Measurements from ENCODE around the gene SLC9C1.
"Not testable (repeated sequence)": the region's sequence is repeated elsewhere in the genome, so short reads cannot be mapped to it uniquely, and the experiment has no call there.

Gene SLC9C1

DNA sequence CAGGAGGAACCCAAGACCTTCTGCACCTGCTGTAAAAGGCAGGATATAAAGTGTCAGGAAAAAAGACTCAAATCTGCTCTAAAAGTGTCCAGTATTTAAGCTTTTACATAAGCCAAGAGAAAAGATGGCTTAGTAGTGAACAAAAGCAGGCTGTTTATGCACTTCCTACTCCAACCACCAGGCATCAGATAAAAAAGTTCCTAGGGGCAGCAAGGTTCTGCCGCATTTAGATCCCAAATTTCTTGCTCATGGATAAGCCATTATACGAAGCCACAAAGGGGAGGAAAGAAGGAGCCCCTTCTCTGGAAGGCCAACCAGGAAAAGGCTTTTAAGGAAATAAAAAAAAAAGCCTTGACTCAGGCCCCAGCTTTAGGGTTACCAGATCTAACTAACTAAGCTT is 10.6 kb upstream of the SLC9C1 start:
- no peak for DNase-seq

DNA sequence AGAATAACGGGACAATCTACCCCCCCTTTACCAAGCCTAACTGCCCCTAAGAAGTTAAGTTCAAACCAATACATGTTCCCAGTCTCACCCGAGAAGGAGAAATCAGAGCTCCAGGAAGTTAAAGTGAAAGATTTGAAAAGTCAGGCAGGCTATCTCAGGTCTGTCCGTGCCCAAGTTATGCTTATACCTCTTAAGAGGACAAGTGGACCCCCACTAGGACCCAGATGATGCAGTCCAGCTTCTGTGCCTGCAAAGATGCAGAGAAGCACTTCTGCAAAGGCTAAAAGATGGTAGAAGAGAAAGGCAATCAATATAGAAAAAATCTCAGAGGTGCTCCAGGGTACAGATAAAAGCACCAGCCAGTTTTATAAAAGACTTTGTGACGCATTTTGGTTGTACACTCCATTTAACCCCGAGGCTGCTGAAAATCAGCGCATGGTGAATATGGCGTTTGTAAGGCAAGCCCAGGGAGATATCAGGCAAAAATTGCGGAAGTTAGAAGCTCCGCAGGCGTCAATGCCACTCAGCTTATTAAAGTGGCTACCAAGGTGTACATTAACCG is 9.8 kb upstream of the SLC9C1 start:
- DNase-seq = no peak

DNA sequence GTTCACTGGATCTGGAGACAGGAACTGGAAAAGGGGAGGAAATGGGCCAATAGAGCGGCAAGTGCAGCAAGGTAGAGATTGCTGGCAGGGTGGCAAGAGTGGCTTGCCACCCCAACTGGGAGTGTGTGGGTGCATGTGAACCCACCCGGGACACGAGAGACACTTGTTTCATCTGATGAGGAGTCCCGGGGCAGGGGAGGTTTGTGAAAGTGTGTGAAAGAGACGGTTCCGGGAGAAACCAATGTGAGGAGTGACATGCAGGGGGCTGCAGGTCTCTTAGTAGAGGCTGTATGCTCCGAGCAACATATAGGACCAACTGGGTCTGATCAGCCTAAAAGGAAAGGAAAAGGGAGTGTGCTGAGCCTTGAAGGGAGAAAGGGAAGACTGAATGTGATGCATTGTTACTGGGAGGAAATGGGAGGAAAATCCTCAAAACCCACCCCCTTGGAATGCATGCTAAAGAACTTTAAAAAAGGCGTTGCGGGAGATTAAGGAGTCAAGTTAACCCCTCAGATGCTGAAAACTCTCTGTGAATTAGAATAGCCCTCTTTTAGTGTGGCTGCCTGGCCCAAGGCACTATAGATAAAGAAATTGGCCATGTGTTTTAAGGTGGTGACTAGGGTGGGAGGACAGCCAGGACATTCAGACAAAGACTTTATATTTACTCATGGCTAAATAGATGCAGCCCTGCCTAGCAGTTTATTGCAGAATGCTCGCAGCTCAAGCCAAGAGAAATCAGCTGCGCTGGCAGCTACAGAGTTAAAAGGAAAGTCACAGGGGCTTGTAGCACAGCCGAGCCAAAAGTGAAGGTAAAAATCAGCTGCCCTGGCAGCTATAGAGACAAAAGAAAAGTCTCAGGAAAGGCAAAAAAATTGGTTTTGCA is 9.1 kb upstream of the SLC9C1 start:
- DNase-seq = no peak

DNA sequence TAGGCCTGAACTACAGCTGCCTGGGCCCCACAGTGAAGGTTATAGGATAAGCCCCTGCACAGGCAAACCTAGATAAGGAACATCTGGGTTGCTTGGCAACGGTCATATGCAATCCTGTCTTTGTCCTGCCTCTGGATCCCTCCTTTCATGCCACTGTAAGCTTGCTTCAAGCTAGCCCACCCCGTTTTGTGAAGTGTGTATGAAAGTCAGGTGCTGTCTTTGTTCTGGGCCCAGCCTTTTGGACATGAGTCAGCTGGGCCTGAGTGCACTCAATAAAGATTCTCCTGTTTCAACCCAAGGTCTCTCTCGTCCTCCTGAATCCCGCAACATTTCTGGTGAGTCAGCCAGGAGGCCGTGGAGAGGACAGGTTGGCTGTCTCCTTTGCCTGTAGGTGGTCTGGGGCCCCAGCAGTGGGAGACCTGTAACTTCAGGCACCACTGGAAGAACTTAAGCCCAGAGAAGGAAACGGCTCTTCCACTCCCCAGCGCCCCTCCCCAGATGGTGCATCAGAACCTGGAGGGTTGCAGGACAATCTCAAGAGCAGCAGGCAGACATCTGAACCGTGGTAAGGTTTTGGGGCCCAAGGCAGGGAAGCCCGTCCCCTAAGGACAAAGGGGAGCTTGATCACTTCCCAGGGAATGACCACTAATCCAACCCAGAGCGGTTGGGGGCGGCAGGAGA is 8.3 kb upstream of the SLC9C1 start:
- DNase-seq = no peak

DNA sequence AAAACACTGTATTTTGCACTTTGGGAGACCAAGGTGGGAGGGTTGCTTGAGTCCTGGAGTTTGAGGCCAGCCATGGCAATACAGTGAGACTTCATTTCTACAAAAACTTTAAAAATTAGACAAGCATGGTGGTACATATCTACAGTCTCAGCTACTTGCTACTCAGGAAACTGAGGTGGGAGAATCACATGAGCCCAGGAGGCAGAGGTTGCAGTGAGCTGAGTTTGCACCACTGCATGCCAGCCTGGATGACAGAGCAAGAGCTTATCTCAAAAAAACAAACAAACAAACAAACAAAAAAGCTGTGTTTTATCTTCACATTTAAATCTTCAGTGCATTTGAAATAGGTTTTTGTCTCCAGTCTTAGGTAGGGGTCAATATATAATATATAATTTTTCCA is 4.8 kb upstream of the SLC9C1 start:
- no peak for DNase-seq

DNA sequence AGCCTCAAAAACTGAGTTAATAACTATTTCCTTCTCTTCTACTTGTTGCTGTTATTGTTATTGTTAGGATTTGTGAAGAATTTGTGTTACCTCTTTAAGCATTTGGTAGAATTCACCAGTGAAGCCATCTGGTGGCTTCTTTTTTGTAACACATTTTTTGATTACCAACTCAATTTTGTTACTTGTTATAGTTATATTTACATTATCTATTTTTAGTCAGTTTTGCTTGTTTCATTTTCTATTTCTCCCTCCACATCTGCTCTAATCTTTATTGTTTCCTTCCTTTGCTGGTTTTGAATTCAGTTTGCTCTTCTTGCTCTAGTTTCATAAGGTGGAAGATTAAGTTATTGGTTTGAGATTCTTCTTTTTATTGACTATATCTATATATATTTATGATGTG is 3.7 kb upstream of the SLC9C1 start:
- DNase-seq = no peak

DNA sequence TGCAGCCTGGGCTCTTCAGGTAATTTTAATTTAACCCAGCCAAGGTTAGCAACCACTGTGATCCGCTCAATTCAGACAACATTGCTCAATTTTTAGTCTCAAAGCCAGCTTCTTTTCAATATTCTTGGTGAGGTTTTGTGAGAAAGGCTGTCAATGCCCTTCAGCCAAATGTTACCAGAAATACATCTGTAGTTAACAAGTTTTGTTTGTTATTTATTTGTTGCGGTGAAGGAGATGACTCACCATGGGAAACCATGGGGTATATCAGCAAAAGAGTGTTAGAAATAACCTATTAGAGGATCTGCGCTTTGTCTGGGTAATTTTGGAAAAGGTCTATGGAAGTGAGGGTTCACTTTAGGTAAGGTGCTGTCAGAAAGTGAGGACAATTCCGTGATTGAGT is 5.0 kb downstream of the SLC9C1 start:
- DNase-seq = no peak

DNA sequence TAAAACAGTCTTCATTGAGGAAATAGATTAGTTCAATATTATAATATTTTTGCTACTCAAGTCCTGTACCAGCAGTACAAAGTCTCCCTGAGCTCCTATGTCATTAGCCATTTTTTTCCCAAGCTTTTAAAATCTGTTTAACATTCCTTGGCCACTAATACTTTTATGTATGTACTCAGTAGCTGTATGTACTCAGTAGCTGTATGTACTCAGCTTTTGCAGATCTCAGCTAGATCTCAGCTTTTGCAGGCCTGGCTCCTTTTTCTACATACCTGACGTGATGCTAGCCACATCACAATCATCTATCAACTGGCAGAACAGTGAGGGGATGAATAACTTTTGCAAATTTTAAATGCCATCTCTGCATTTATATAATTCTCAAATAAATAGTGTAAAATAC is 13.8 kb downstream of the SLC9C1 start:
- DNase-seq = no peak

DNA sequence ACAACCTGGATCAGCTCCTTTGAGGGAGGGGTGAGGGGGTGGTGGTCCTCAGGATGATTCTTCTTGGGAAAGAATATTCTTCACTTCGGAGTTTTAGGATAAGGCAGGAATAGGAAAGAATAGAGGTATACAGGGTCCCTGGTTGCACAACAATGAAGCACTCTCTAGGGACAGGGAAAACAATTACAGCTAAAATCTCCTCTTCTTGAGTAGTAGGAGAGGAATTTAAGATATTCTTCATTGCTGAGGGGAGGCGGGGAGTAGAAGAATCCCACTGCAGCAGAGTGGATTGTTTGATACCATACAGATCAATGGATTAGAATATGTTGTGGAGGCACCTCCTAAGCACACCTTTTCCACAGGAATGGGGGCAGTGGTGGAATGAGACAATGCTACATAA is 20.5 kb downstream of the SLC9C1 start:
- DNase-seq = no peak

DNA sequence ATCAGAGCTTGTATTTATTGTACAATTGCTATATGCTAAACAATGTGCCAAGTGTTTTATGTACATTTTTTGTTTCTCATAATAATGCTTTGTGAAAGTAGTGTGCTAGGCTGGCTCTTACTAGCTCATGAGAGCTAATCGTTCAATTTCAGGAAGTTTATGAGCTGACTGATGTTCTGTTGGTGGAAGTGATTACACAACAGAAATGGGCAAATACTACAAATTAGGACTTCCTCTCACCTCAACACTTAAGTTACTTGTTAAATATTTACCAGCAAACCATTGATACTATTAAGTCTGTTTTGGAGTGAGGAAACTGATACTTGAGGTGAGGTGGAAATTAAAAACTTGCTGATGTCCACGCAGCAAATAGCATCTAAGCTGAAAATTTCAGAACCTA is 32.3 kb downstream of the SLC9C1 start:
- DNase-seq = no peak

DNA sequence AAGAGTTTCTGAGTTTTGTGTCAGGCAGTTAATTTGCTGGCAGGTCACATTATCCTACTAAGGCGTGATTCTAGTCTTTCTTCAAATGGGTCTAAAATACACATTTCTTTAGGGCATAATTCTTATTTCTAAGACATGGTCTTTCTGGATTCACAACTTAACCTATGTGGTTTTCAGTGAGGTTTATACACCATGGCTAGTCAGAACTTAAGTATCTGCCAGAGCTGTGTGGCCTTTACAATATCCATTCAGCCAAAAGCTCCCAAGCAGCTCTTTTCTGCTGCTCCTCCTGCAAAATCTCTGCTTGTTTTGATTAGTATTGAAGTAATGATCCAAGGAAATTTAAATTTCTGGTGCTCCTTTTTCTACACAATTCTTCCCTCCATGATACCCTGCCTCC is 33.5 kb downstream of the SLC9C1 start:
- no peak for DNase-seq

DNA sequence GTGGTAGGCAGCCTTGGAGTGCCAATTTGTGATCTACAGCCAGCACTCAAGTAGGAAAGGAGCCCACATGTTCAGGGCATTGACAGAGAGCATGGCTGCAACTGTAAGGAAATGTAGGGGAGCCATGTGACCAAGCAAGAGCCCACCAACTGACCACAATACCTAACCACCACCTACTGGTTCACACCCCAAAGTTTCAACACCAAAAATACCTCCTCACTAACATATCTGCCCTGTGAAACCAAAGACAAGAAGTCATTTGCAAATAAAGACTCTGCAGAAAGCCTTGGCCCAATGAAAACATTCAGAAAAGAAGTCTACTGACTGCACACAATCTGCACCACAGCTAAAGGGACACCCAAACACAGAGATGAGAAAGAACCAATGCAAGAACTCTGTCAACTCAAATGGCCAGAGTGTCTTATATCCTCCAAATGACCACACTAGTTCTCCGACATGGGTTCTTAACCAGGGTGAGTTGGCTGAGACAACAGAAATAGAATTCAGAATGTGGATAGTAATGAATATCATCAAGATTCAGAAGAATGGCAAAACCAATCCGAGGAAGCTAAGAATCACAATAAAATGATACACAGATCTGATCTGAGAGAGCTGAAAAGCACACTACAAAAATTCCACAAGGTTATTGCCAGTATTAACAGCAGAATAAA is 40.6 kb downstream of the SLC9C1 start:
- no peak for DNase-seq

DNA sequence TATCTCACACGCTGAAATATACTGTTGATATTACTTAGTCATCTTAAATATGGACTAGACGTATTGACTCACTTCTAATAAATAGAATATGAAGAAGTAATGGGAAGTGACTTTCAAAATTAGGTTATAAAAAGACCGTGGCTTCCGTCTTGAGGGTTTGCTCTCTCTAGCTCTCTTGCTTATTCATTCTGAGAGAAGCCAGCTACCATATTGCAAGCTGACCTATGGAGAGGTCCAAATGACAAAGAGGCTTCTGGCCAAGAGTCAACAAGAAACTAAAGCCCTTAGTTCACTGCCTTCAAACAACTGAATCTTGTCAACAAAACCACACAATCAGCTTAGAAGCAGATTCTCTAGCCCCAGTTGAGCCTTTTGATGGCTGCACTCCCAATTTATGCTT is 46.1 kb downstream of the SLC9C1 start:
- DNase-seq = no peak

DNA sequence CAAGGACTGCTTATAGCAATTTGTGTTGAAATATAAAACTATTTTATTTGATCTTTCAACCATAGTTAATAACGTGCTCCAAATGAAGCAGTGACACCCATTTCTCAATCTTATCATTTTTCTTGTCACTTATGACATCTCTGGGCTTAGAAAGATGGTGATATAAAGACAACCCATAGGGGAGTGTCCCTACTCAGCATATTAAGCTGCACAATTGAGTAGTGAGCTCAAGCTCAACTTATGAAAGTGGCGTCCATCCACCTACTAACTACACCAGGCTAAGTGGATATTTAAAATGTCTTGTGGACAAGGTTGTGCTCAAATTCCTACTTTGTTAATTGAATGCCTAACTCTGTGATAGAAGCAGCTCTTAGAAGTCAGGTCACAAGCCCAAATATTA is 46.7 kb downstream of the SLC9C1 start:
- no peak for DNase-seq

DNA sequence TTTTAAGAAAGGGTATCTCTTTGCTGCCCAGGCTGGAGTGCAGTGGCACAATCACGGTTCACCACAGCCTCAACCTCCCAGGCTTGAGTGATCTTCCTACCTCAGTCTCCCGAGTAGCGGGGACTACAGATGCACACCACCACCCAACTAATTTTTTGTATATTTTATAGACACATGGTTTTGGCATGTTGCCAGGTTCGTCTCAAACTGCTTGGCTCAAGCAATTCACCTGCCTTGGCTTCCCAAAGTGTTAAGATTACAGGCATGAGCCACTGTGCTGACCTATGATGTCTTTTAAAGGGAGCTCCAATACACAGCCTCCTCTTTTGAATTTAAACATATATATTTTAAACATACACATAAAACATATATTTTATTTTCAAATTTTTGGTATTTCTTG is 60.9 kb downstream of the SLC9C1 start:
- no peak for DNase-seq

DNA sequence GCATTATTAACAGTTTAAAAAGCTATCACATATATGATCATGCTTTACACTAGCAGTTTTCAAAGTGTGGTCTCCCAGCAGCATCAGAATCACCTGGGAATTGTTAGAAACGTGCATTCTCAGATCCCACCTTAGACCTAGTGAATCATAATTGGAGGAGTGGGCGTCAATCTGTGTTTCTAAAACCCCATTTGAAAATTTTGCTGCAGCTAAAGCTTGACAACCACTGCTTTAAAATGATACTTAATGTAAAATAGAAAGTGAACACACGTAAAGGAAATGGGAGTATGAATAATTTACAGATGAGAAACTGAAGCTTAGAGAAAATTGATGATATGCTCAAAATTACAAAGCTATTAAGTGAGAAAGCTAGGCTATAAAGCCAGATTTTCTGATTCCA is 62.3 kb downstream of the SLC9C1 start:
- DNase-seq = no peak

DNA sequence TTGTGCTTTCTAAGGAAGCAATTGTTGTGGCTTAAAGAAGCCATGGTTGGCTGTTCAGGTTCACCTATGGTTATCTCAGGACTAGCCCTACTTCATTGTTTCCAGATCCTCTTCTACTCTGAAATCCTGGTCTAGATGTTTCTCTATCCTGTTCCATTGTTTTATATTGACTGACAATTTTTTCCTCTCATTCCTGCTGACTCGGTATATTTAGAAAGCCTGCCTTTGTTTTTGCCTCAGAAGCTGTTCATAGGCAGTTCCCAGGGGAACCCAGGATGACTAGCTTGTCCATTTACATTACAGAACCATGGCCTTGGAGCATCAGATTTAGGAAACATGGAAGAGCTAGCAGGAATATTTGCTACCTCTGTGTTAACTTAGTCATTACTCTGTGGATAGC is 64.0 kb downstream of the SLC9C1 start:
- DNase-seq = no peak

DNA sequence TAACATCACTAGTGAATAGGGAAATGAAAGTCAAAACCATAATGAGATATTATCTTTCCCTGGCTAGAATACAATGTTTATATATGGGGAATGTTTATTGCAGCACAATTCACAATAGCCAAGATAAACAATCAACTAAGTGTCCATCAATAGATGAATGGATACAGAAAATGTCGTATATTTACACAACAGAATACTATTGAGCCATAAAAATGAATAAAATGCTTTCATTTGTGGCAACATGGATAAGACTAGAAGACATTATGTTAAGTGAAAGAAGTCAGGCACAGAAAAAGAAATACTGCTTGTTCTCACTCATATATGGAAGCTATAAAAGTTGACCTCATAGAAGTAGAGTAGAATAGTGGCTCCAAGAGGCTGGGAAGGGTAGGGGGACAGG is 65.2 kb downstream of the SLC9C1 start:
- no peak for DNase-seq

DNA sequence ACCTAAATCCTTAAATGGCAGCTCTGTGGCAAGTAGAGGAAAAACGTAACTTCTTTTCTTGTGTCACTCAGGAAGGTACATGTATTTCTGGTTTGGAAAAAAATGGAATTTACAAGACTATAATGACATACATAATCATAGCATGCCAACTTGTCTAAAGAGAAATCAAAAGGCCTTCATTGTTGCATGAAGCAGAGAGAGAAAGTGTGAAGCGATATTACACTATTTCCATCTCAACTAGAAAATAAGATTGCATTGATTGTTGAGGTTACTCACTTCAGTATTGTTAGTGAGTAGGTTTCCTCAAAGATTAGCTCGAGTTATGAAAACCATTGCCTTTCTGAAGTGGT is 93.7 kb downstream of the SLC9C1 start:
- DNase-seq = no peak

DNA sequence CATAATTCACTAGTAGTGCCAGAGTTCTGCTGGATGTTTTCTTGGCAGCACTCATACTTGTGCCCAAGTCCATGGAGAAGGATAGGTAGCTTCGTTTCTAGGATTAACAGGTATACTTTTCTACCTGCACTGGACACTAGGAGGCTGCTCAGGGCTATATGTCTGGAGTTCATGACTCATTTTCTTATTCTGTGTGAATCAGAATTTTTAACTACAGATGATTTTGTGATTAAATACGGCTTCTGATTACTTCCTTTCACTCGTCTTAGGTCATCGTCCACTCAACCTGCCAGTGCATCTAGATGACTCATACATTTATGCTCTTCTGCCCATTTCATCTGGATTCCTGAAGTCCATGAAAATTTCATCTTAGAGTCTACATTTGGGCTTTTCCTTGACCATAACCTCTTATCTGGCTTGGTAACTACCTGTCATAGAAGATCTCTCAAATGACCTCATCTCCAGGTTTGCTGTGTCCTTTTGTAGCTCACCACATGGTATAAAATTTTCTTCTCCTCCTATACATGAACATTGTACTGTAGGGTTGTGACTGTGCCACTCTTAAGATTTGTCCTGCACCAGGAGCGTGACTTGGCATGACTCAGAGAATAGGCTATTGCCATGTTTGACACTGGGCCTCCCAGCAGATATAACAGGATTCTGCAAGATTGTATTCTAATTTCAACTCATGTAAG is 94.2 kb downstream of the SLC9C1 start:
- DNase-seq = no peak

DNA sequence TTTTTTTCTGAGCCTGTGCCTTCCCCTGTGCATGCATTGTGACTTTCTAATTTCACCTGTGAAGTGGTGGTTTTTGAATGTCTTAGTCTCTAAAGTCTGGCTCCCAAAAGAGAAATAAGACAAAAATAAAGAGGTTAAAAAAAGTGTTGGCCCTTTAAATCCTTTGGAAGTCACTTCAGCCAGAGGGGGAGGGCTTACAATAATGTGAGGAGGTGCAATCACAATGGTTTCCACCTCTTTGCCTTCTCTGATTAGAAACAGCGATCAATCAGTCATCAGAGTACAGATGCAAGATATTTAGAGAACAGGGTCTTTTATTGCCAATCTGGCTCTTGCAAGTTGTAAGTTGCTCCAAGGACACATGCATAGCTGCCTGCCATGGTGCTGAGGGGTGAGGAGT is 96.9 kb downstream of the SLC9C1 start:
- DNase-seq = no peak

DNA sequence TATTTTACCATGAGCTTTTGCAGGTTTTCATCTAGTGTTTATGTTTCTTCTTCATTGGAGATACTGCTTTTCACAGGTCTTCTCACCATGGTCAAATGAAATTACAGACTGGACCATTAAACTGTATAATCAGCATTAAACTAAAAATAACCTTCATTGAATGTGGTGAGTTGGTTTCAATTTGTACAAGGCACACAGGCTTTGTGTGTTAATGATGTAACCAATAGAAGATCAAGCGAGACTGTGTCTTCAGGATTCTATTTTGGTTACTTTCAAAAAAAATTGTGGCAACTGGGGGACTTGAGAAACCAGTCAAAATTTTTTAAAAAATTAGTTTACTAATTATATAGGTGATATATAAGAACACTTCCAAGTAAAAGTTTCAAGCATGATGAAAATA is 106.7 kb downstream of the SLC9C1 start:
- DNase-seq = no peak

DNA sequence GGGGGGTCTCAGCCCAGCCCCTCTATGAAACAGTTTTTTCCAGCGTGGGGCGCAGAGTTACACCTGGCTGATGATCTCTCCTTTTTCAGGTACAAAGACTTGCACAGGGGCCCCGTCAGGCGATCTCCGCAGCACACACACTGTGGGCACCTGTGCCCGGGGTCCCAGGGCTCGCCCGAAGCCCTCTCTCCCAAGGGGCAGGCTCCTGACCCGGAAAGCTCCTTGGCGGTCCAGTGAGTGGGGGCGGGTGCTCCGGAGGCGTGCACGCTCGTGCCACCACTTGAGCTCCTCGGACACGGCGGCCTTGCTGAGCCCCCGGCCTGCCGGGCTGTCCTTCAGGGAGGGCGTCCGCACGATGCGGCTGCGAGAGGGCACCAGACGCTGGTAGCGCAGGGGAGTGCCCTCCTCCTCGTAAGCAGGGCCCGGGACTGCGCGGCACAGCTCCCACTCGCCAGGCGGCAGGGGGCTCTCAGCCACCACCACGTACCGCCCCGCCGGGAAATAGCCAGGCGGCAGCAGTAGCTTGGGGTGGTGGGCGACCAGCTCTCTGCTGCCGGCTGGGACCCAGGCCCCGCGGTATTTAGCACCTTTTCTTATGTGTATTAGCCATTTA is 108.5 kb downstream of the SLC9C1 start:
- not testable (repeated sequence) for DNase-seq
